GM19397 (cell line): ENCODE measurements around the gene POU2F1.

ENCODE experiments used
- ATAC-seq: cut with Tn5 transposase; IDR thresholded peaks from one replicate; pipeline ENCODE4 v1.9.1; 2021; ENCODE audit warnings: mild to moderate bottlenecking, moderate library complexity; ENCODE audit not compliant: unreplicated experiment

The POU2F1 gene

DNA sequence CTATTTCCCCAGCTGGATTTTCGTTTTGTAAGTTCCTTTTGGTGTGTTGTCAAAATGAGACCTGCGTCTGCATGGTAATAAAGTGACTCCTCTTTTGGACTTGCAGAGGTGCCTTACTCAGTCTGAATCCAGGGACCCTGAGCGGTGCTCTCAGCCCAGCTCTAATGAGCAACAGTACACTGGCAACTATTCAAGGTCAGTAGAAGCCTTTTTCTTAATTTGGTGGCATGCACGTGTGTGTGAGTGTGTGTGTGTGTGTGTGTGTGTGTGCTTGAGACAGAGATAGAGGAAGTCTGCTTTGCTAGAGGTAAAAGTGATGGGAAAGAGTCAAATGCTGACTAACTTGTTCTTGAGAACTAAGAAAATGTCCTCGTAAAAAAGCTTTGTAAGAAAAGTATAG, 192.2 kb downstream of the POU2F1 start:
- no peak for ATAC-seq

DNA sequence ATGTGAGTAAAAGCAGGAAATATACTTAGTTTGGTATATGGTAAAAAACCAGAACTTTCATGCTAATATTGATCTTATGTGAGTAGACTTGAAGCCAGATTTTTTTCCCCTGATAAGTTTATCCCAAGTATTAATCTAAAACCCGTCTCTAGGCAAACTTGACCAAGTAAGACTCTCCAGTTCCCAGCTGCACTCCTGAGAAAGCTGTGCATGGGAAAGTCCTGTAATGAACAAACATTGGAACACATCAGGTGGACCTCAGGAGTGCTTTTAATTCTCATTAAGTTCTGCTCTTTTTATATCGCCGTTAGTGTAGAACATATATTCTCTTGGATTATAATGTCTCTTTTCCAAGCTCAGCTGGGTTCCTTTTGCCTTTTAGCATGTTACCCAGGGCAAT, 192.6 kb downstream of the POU2F1 start:
- ATAC-seq: no peak

DNA sequence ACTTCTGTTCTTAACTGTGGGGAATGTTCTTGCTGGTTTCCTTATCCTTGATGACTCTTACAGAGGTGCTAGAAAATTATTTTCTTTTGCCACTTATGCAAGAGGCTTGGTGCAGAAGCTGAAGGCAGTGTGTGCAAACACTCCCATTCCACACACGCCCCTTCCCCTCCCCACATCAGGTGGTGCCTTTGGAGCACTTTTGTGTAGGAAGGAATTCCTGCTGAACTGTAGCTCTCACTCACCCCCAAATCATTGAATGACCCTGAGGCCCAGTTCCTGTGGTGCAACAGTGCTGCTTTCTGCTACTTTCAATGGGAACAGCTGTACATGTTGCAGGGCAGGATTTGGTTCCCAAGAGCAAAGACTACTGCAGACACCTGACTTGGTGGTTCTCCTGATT, 195.8 kb downstream of the POU2F1 start:
- ATAC-seq: no peak

DNA sequence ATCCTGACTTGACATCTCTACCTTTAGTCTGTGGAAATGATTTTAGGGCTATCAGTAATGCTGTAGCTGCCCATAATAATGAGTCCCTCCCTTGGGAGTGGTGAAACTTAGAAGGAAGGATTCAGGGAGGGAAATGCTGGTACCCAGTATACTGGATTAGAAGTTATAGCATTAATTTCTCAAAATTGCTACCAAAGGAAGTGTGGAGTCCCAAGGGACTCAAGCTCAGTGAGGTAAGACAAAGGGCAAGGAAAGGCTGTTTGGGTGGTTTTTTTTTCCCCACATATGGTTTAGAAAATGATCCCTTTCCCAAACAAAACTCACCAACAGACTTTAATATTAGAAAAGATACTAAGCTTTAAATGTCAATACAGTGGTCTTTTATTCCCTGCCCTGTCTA, 197.7 kb downstream of the POU2F1 start:
- ATAC-seq: no peak

GRCh38 chr1:167419245-167419644, 198.6 kb downstream of the POU2F1 start:
- ATAC-seq: no peak

DNA sequence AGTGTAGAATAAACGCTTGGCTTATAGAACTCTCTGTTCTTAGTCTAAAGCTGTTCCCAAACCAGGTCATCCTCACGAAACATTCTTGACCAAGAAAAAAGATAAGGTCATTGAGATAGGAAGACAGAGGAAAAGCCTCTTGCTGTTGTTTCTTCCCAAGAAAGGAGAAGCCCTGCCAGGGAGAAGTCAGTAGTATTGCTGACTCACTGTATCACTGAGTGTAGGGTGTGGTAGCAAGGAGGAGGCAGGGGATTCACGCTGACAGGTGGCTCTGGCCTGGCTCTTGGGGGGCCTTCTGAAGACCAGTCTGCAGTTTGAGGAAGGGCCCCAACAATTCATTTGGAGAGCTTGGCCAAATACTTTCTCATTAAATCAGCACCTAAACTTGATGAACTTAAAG, 199.8 kb downstream of the POU2F1 start:
- ATAC-seq: no peak

GRCh38 chr1:167423684-167424619, 203.3 kb downstream of the POU2F1 start:
- ATAC-seq: no peak

DNA sequence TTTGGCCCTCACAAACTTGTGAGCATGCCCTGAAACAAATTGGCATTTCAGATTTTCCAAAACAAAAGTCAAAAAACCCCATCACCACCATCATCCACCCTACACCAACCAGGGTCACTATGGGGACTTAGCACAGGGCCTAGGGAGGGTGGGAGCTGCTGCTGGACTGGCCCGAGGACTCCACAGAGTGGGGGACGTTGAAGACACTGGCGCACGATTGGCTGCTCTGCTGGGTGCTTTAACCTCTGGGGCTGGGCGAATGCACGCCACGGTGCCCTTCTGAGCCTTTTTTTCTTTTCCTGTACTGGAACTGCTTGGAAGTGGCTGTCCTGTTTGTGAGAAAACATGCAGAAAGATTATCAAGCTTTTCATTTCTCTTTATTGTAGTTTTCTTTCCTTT, 204.8 kb downstream of the POU2F1 start:
- no peak for ATAC-seq

DNA sequence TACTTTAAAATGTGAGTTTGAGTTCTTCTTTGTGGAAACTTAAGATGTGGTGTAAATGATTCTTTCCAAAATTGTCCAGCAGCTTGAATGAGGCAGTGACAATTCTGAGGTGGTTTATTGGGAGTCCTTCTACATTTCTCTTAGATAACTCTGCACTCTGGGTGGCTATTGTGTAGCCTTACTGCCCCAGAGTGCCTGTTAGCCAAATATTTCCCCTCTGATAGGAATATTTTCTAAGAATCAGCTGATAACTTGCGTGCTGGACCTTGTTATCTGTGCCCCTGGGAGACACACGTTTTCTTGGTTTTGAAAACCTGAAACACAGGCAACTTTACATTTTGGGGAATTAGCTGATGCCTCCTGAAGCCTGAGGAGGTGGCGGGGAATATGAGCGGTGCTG, 206.0 kb downstream of the POU2F1 start:
- no peak for ATAC-seq

DNA sequence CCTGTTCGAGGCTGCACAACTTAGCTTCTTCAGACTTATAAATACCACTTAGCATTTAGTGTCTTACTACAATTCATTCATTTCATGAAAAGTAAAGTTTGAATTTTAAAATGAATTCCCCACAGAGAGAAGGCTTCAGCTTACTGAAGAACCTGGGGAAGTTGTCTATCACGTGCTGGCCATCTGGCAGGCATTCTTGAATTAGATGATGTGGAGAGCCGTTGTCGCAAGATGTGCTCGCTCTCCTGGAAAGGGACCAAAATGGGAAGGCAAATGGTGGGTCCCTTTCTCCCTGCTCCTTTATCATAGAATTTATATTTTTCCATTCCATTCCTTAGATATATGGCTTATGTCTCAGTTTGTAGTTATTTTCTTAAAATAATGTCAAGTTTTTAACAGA, 207.2 kb downstream of the POU2F1 start:
- ATAC-seq: no peak

- no peak for ATAC-seq
Observed at GRCh38 chr1:167428395-167428794, 207.7 kb downstream of the POU2F1 start.

DNA sequence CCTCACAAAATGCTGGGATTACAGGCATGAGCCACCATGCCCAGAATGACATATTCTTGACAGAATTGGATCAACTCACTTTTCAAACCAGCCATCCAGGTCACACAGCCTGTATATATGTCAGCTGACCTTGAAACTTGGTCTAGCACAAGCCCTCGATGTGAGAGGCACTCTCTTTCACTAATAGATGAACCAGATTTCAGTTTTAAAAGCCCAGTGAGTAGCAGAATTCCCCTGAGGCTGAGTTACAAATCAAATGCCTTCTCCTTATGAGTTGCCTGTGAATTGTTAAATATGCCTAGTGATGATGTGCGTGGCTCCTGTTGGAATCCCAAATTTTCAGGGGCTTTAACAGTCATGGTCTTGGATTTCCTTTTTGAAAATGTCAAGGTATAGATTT, 208.9 kb downstream of the POU2F1 start:
- peak; percentile 24 for ATAC-seq

- ATAC-seq: peak; percentile 61
Observed at GRCh38 chr1:167430134-167430848, 209.6 kb downstream of the POU2F1 start.

- ATAC-seq: peak; percentile 20
Observed at GRCh38 chr1:167430849-167431242, 210.2 kb downstream of the POU2F1 start.

- ATAC-seq: peak; percentile 12
Observed at GRCh38 chr1:167431261-167431908, 210.7 kb downstream of the POU2F1 start.

GRCh38 chr1:167431909-167432650, 211.4 kb downstream of the POU2F1 start:
- no peak for ATAC-seq

DNA sequence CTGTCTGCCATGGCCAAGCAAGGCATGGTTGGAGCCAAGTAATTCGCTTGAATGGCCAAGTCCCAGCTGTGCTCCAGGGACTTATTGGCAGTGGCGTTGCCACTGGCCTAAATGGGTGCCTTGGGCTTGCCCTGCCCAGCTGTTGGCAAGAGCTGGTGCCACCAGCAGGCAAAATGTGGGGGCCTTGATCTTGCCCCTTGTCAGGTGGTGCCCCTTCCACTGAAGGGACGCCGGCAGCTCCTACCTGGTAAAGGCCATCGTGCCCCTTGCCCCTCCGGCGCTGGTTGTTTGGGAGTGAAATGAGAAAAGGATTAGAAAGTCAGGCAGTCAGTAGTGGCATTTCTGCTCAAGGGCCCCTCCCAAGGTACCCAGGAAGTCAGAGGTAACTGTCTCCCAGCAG, 212.1 kb downstream of the POU2F1 start:
- no peak for ATAC-seq

DNA sequence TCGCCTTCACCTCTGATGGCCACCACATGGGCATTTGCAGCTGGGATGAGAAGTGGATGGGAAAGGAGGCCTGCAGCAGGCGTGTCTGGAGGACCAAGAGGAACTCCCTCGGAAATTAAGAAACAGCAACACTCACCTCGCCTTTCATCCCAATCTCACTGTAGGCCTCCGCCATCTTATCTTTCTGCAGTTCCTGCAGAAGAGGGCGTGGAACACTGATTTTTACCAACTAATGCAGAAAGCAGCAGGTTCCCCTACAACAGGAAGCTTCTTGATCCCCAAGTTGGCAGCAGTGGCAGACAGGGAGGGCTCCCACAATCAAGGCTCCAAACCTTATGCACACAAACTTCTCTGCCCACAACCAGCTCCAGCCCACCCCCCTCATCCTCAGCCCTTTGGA, 213.2 kb downstream of the POU2F1 start:
- ATAC-seq: no peak

DNA sequence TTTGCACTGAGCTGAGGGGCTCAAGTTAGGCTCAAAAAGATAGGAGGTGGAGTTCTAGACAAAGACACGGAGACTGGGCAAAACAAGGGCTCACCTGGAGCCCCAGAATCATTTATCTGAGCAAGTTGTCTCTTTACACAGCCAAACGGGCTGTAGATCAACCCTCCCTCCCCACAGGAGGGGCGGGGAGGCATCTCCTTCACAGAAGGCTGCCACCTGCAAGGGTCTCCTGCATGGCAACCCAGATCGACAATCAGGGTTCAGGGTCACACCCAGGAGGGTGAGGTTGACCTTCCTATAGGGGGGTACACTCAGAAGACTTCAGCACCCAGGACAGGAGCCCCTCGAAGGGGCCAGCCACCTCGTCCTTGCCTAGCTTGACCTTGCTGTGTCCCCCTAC, 213.6 kb downstream of the POU2F1 start:
- ATAC-seq: no peak

DNA sequence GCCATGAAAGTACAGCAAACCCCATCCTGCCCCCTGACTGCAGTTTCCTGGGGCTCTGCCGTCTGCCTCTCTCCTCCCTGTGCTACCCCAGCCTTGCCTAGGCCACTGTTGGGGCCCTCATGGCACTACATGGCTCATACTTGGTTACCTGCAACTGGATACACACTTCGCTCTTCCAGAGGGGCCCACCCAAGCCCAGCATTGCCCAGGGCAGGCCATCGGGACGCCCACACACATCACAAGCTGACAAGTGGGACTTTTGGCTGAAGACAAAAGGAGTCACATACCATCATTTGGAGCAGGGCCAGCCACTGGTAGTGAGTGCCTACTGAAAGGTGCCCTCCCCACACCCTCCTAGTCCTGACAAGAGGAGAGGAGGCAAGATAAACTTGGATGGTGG, 214.8 kb downstream of the POU2F1 start:
- ATAC-seq: no peak
